Neutrophil (primary cell): ENCODE measurements around the gene PRPH.

Source experiments
- H3K27ac ChIP-seq: fragments of 200-600 bp; sonication (generic); 2 replicates; pipeline ENCODE4 v1.5.1; 2016; ENCODE audit warnings: mild to moderate bottlenecking, moderate library complexity
- H3K27me3 ChIP-seq: fragments of 200-600 bp; sonication (generic); 2 replicates; pipeline ENCODE4 v1.6.0; 2016; ENCODE audit warnings: mild to moderate bottlenecking
- H3K36me3 ChIP-seq: fragments of 200-600 bp; sonication (generic); 2 replicates; pipeline ENCODE4 v1.5.1; 2017
- H3K4me1 ChIP-seq, 2 experiments: fragments of 200-600 bp in 1 of 2; sonication (generic) in 1 of 2; 1 replicate in 1 of 2; 2 replicates in 1 of 2; pipeline versions ENCODE4 v1.5.1 to v1.6.1; 2013 to 2016; ENCODE audit warnings: low read depth in 1 of 2, low read length in 1 of 2, mild to moderate bottlenecking in 1 of 2, moderate library complexity in 1 of 2; ENCODE audit not compliant: control insufficient read depth in 1 of 2, insufficient read depth in 1 of 2
- H3K4me3 ChIP-seq, 2 experiments: fragments of 200-600 bp in 1 of 2; sonication (generic) in 1 of 2; 1 replicate in 1 of 2; 2 replicates in 1 of 2; pipeline ENCODE4 v1.5.1; 2013 to 2016; ENCODE audit warnings: low read depth in 1 of 2, low read length in 1 of 2, mild to moderate bottlenecking in 1 of 2, moderate library complexity in 1 of 2
- H3K9me3 ChIP-seq: fragments of 200-600 bp; sonication (generic); 2 replicates; pipeline ENCODE4 v1.5.1; 2016
- TF ChIP-seq, protein P1 (sequence below): fragments of 200-600 bp; sonication (generic); IDR thresholded peaks from 2 replicates; pipeline ENCODE4 v1.5.1; 2016; ENCODE audit warnings: antibody characterized with exemption

Gene PRPH

GRCh38 chr12:49322708-49323523, 28.0 kb downstream of the PRPH start, which contains the start of gene TROAP:
TROAP (plus strand) TSS chr12:49323255; CDS start chr12:49323609, 354 bp downstream.
- Histone ChIP-seq H3K27me3 (peaks cover 12% of the 10 kb centered on the region), H3K4me1 (peaks cover 18 to 20% of the 10 kb centered on the region in 2 experiments), H3K27ac (peak within 1 kb of the TSS; percentile 38), H3K9me3 (no peaks in the 10 kb centered on the region), H3K4me3 (peak within 1 kb of the TSS; percentile 86 to 93), H3K36me3 (peaks cover 13% of the 10 kb centered on the region)
- TF ChIP-seq, protein P1, sequence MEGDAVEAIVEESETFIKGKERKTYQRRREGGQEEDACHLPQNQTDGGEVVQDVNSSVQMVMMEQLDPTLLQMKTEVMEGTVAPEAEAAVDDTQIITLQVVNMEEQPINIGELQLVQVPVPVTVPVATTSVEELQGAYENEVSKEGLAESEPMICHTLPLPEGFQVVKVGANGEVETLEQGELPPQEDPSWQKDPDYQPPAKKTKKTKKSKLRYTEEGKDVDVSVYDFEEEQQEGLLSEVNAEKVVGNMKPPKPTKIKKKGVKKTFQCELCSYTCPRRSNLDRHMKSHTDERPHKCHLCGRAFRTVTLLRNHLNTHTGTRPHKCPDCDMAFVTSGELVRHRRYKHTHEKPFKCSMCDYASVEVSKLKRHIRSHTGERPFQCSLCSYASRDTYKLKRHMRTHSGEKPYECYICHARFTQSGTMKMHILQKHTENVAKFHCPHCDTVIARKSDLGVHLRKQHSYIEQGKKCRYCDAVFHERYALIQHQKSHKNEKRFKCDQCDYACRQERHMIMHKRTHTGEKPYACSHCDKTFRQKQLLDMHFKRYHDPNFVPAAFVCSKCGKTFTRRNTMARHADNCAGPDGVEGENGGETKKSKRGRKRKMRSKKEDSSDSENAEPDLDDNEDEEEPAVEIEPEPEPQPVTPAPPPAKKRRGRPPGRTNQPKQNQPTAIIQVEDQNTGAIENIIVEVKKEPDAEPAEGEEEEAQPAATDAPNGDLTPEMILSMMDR, result peak; percentile 30

DNA sequence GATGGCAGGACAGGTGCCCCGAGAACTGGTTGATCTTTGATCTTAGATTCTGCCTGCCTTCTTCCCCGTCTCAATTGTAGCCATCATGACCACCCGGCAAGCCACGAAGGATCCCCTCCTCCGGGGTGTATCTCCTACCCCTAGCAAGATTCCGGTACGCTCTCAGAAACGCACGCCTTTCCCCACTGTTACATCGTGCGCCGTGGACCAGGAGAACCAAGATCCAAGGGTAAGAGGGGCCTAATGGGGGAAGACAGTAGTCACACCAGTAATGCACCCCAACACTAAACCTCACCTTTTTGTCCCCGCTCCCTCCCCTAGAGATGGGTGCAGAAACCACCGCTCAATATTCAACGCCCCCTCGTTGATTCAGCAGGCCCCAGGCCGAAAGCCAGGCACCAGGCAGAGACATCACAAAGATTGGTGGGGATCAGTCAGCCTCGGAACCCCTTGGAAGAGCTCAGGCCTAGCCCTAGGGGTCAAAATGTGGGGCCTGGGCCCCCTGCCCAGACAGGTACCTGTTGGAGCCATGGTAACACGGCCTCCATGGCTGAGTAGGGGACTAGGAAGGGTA, 28.7 kb downstream of the PRPH start:
- Histone ChIP-seq H3K4me3 (peak overlapping the region; percentile 86 to 93), H3K27ac (no peak overlapping the region), H3K36me3 (peaks cover 16% of the 10 kb centered on the region), H3K9me3 (no peaks in the 10 kb centered on the region), H3K27me3 (peaks cover 7% of the 10 kb centered on the region), H3K4me1 (peaks cover 18 to 20% of the 10 kb centered on the region in 2 experiments)
- TF ChIP-seq, protein P1, result no peak

DNA sequence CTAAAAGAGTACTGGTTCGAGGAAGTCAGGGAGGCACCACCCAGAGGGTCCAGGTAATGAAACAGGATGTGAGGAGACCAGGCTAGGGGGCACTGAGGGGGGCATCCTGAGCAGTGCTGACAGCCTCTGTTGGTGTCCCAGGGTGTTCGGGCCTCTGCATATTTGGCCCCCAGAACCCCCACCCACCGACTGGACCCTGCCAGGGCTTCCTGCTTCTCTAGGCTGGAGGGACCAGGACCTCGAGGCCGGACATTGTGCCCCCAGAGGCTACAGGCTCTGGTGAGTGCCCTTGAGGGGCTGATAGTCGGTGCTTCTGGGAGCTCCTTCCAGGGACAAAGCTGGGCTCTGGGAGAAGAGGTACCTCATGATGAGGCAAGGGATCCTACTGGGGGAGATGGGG, 30.7 kb downstream of the PRPH start:
- H3K4me3 ChIP-seq, result no peak overlapping the region
- peaks cover 18 to 20% of the 10 kb centered on the region in 2 experiments for H3K4me1 ChIP-seq
- no peaks in the 10 kb centered on the region for H3K27me3 ChIP-seq
- peaks cover 36% of the 10 kb centered on the region for H3K36me3 ChIP-seq
- no peak overlapping the region for H3K27ac ChIP-seq
- no peaks in the 10 kb centered on the region for H3K9me3 ChIP-seq
- TF ChIP-seq, protein P1, result no peak

- Histone ChIP-seq H3K9me3 (no peaks in the 10 kb centered on the region), H3K4me1 (peaks cover 13 to 15% of the 10 kb centered on the region in 2 experiments), H3K27me3 (peaks cover 13% of the 10 kb centered on the region), H3K4me3 (no peak overlapping the region), H3K36me3 (peaks cover 50% of the 10 kb centered on the region), H3K27ac (no peak overlapping the region)
- TF ChIP-seq, protein P1, result no peak
Measured at GRCh38 chr12:49327368-49327767, 32.4 kb downstream of the PRPH start.

DNA sequence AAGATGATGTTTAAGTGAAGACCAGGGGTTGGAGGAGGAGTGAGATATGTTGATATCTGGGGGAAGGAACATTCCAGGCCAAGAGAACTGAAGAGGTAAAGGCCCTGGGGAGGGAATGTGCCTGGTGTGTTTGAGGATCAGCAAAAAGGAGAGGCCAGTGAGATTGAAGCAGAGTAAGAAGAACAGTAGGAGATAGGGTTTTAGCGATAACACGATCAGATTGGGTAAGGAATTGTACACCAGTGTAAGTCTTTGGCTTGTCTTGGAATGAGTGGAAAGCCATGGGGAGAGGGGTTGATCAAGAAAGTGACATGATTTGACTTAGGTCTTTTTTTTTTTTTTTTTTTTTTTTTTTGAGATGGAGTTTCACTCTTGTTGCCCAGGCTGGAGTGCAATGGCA, 32.9 kb downstream of the PRPH start:
- TF ChIP-seq, protein P1, result no peak
- H3K27ac ChIP-seq, result no peak overlapping the region
- H3K27me3 ChIP-seq, result peaks cover 18% of the 10 kb centered on the region
- no peak overlapping the region for H3K4me3 ChIP-seq
- H3K4me1 ChIP-seq, result peaks cover 12% of the 10 kb centered on the region in 2 experiments
- no peaks in the 10 kb centered on the region for H3K9me3 ChIP-seq
- H3K36me3 ChIP-seq, result peaks cover 50% of the 10 kb centered on the region
